Esophagus mucosa (tissue), 1 donor: ENCODE results near the gene LIN7A. TPM values are rescaled to one million over a fixed set of nuclear protein-coding genes. Genes with fewer than 3 reads are reported as not detected.

Source experiments
- ATAC-seq: fragments of 200-7000 bp; cut with Tn5 transposase; one replicate; pipeline ENCODE4 v1.9.1; 2020
- total RNA-seq: library from RNA; stranded (reverse); gene quantifications from one replicate; pipeline ENCODE4 v1.2.4, GENCODE V29; 2023
- donor health status: DM: yes; HTN: yes; CAD: no.

The LIN7A gene
- total RNA-seq, 1 donor from 2014 or later: 0.56 TPM

GRCh38 chr12:80858356-80858755, 79.4 kb downstream of the LIN7A start:
- no peak for ATAC-seq

GRCh38 chr12:80857311-80857710, 80.4 kb downstream of the LIN7A start:
- no peak for ATAC-seq

DNA sequence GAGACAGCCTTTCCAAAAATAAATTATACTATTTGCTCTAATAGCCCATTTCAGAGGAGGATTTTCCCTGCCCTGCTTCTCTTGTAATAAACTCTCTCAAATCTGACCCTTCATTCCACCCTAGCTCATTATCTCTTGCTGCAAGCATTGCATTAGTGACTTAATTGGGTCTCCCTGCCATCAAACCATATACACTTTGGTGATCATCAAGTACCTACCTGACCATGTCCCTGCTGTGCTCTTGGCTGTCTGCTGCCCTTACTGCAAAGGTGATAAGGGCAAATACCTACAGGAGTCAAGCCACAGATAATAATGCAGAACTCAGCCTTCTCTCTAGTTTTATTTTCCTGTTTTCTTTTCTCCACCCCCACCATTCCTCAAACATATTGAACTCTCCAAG, 88.4 kb downstream of the LIN7A start:
- no peak for ATAC-seq

GRCh38 chr12:80848858-80849257, 88.9 kb downstream of the LIN7A start:
- ATAC-seq: no peak

- no peak for ATAC-seq
These were observed 90.2 kb downstream of the LIN7A start for GRCh38 chr12:80847575-80847974.

DNA sequence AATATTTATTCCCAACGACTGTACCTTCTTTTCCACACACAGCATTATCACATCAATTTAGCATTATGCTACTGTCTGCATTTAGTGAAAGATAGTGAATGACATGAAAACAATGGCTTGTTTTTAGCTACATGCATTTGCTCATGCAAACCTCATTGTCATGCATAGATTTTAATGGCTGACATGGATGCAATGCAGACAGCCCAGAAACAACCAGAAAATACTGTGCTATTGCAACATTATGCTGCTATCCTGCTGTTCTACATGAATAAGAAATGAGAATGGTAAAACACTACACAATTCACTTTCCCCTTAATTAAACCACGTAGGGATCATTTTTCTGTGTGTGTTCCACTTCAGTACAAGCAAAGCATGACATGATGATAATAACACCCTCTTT, 90.8 kb downstream of the LIN7A start:
- no peak for ATAC-seq

DNA sequence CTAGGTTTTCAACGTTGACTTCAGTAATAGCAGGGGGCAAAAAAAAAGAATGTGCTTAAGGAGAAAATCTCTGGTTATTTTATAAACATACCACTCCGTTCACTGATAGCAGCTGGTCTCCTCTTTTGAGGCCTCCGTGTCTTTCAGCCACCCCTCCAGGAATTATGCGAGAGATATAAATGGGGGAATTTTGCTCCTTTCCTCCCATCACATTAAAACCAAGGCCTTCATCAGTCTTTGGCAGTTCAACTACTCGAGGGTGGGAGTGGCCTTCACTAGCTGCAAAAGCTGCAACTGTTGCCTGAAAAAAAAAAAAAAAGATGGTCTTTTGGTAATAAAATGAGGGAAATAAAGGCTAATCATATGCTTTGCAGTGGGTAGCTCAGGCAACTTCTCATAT, 92.1 kb downstream of the LIN7A start:
- no peak for ATAC-seq

DNA sequence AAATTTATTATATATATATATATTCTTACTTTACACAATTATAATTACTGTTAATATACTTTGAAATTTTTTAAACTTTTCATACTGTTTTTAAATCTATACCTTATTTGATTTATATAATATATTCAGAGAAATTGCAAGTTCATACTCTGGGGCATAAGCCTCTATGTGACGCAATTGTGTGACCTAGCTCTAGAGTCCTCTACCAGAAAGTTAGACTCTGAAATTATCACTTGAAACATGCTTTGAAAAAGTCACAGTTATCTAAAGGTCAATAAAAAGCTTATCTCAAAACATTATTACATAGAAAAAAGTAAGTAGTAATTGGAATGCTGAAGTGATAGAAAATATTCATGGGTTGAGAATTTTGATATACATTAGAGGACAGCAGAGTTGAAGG, 93.8 kb downstream of the LIN7A start:
- ATAC-seq: no peak

DNA sequence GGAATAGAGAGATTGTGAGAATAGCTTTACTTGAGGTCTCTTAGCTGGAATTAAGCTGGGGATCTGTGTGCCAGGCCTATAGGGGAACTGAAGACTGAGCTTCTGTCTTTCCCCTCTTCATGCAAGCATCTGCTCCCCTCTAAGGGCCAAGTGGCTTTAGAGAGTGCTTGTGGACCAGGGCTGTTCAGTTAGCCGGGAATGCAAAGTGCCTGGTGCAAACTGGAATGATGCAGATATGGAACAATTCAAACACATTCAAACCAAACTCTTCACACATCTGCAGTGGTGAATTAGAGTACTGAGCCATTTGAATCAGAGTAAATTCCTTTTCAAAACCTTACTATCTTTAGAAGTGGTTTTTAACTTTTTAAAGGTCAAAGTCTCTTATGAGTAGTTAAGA, 99.0 kb downstream of the LIN7A start:
- no peak for ATAC-seq

DNA sequence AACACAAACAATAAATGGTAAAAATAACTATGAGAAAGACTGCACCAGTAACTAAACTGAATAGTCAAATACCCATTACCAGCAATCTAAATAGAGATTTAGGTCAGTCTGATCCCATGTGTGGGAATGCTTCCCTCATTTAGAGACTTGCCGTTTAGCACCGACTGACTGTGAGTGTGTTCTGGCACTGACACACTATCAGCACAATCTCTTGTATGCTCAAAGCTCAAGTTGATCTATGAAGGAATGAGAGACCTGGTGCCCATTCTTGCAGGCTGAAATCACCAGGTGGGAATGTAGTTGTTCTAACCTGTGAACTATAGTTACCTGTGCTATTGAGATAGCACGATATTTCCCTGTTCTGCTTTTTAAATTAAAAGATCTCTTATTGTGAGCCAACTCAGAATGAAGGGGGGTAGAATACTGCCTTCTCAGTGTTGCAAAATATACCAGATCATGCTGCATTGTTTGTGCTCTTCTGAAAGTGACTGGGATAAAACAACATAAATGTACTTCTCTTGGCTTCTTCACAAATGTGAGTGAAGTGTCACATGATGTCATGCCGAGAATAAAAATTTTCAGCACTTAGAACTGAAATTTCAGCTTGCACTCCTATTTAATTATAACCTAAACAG, 99.6 kb downstream of the LIN7A start:
- no peak for ATAC-seq

- no peak for ATAC-seq
These were observed 100.3 kb downstream of the LIN7A start for GRCh38 chr12:80837342-80837978.

GRCh38 chr12:80834724-80835123, 103.0 kb downstream of the LIN7A start:
- ATAC-seq: no peak

- no peak for ATAC-seq
These were observed 107.1 kb downstream of the LIN7A start for GRCh38 chr12:80830533-80831088.

GRCh38 chr12:80829767-80830166, 108.0 kb downstream of the LIN7A start:
- no peak for ATAC-seq

- ATAC-seq: no peak
These were observed 112.2 kb downstream of the LIN7A start for GRCh38 chr12:80825506-80825905.

GRCh38 chr12:80823393-80823792, 114.3 kb downstream of the LIN7A start:
- no peak for ATAC-seq

DNA sequence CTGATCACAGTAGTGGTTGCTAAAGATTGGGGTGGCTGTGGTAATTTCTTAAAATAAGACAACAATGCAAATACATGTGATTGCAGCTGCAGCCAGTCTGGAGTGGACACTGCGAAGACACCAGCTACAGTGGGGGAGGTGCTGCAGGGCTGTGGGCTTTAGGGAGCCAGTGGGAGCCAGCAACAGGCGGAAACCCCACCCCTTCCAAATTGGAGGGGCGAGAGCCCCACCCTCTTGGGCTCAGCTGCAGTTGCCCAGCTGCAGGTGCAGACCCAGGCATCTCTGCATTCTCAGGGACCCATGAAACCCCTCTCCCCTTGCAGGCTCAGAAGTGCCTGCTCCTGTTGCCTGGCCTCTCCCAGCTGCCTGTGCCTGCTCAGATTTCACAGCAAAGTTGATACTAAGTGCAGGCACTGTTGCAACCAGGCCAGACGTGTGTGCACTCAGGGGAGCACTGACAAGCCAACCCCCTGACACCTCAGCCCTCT, 116.2 kb downstream of the LIN7A start:
- ATAC-seq: no peak

DNA sequence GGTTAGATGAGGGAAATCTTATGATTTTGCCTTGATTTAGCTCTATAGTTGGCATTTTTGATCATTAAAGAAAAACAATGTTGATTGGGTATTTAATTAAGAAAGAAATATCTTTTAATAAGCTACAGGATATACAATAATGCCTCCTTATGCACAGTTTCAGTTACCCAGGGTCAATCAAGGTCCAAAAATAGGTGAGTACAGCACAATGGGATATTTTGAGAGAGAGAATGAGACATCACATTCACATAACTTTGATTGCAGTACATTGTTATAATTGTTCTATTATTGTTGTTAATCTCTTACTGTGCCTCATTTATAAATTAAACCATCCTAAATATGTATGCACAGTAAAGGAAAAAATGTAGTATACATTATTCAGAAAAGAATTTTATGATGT, 118.9 kb downstream of the LIN7A start:
- ATAC-seq: no peak

- ATAC-seq: no peak
These were observed 122.4 kb downstream of the LIN7A start for GRCh38 chr12:80815351-80815750.

DNA sequence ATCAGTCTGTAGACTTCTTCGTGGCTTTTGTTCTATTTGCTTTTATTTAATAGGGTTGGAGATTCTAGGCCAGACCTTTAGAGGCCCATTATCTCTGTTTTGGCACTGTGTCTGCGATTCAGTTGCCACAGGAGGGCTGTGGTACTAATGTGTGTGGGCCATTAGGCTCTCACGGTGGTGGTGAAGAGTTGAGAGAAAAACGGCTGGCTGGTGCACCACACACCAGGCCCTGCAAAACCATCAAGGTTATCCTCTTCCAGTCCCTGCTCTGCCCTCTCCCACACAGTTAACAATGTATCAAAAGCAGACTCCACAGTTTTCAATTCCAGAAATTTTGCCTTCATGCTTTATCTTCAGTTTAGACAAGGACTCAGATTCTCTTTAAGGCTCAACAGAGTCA, 123.3 kb downstream of the LIN7A start:
- ATAC-seq: no peak

DNA sequence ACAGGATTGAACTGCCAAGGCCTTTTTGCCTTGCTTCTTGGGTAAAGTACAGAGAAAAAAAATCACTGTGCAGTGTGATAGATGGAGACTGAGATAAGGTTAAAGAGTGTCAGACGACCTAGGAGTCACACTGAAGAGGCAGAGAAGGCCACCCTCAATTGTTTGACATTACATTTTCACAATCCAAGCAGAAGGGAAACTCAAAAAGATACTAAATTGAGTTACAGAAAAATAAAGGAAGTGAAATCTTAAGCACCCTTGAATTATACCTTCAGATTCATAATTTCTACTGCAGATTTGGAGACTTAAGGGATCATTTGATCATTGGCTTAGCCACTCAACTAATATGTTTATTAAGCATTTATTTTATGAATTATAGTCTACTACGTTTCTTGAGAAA, 123.9 kb downstream of the LIN7A start:
- ATAC-seq: no peak

DNA sequence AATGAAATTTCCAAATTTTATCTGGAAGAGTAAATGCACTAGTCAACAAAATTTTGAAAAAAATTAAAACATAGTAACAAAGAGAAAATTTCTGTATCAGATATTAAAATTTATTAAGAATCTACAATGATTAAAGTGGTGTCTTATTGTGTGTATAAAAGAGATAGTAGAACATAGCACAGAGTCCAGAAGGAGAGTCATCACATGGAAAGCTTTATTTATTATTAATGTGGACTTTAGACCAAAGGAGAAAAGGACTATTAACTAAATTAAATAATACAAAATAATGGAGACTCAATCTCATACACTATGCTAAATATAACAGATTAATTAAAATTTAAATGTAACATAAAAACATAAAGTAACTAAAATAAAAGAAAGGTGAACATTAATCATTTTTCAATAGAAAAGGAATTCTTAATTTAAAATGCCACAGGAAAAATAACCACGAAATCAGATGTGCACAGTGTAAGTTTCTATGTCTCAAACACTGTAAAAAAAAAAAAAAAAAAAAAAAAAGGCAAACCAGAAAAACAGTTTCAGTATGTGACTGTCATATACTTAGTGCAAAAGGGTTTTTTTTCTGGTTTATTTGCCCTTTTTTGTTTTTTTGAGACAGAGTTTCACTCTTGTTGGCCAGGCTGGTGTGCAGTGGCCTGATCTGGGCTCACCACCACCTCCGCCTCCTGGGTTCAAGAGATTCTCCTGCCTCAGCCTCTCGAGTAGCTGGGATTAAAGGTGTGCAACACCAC, 125.6 kb downstream of the LIN7A start:
- no peak for ATAC-seq

DNA sequence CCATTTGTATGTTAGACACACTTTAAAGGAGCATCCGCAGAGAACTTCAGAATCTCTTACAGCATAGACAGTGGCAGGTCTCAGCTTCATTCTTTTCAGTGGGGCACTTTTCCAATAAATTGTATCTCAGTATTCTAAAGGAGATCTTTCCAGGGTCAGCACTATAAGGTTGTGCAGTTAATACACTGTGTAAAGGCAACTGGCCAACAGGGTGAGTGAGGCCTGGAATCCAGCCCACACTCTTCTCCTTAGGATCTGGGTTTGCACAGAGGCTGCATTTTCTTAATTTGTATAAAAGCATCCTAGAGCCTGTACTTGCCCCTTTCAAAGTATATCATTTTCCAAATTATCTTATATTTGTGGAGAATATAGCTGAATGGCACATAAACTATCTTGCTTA, 126.9 kb downstream of the LIN7A start:
- no peak for ATAC-seq
